HG02943 (cell line): ENCODE results near the gene HDAC4.
"Not testable (repeated sequence)": the region's sequence is repeated elsewhere in the genome, so short reads cannot be mapped to it uniquely, and the experiment has no call there.

Experiments used
- ATAC-seq: cut with Tn5 transposase; IDR thresholded peaks from one replicate; pipeline ENCODE4 v1.9.1; 2021; ENCODE audit warnings: mild to moderate bottlenecking, low read depth, moderate library complexity; ENCODE audit not compliant: unreplicated experiment

Gene HDAC4

DNA sequence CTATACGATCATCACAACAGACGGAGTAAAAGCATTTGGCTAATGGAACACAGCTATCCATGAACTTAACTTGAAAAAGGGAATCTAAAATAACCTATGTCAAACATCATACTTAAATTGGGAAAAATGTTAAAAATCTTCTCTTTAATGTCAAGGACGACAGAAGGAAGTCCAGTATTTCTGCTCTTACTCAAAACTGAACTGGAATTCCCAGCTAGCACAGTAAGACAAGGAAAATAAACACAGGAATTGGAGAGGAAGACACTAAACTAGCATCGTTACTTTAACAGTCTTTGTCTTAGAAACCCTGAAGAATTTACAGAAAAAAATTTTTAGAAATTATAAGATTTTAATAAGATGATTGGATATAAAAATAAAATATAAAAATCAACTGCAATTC, 112.6 kb downstream of the HDAC4 start:
- no peak for ATAC-seq

DNA sequence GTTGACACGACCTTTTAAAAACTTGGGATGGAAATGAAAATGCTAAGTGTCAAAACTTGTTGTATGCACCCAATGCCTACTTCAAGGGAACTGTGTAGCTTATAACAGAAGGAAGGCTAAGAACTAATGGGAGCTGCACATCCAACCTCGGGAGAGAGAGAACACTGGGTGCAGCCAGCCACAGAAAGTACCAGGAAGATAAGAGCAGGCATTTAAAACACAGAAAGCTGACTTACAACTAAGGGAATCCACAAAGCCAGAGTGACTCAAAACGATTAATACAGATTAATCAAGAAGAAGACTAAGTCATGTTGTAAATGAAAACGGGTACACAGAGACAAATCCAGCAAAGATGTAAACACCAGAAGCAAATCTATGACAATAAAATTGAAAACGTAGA, 113.4 kb downstream of the HDAC4 start:
- no peak for ATAC-seq

DNA sequence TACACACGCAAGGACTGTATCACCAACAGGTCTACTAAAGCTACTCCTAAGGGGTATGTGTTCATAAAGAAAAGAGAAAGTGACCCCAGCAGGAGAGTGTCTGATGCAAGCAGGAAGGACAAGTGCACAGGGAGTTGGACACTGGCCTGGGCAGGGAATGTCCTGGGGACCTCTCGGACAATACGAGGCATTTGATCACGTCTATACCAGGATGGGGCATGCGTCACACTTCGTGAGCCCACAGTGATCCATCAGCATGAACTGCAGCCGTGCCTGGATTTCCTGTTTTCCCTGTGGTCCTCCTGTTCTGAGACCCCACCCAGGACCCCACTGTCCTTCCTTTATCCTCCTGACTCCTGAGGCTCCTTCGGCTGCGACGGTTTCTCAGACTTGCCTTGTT, 113.9 kb downstream of the HDAC4 start:
- ATAC-seq: no peak

DNA sequence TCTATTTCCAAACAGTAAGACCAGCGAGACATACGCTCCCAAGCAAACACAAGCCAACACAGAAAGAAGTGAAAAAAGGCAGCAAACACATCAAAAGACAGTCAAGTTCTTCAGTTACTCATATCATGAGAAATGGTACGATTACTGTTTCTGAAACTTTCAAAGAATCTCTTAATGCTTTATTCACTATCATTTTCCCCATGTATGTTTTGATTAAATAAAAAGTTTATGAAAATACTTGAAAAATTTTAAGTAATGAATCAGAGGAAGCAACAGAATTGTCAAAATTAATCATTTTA, 114.9 kb downstream of the HDAC4 start:
- ATAC-seq: no peak

DNA sequence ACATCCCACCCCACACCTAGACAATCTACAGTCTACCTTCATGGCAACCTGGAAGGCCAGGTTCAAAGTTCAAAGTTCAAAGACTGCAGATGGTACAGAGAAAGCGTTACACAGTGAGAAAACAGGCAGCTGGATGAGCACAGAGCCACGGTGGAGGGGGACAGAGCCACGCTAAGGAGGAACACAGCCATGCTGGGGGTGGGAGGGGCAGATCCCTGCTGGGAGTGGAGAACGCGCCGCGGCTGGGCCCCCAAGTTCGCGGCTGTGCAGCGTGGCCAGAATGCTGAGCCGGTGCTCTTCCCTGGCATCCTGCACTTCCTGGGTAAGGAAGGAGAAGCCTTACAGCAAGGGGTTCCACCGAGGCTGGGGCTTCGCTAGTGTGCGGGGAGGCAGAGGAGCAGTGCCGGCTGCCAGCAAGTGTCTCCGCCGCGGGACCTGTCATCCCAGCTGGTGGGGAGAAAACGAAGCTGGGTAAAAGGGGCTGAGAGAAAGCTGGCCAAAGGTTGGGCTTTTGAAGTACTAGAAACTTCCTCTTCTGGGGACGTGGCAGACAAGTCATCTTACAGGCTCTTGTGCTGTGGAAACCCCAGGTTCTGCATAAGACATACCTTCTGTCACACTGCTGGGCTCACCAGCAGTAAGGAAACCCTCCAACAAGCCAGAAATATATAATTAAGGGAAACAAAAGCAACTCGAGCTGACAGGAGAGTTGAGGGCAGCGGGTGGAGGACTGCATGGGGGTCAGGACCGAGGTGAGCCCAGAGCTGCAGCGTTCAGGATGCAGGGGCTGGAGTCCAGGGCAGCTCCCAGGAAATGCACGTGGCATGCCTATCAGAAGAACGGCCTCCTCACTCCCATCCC, 115.5 kb downstream of the HDAC4 start:
- ATAC-seq: no peak

DNA sequence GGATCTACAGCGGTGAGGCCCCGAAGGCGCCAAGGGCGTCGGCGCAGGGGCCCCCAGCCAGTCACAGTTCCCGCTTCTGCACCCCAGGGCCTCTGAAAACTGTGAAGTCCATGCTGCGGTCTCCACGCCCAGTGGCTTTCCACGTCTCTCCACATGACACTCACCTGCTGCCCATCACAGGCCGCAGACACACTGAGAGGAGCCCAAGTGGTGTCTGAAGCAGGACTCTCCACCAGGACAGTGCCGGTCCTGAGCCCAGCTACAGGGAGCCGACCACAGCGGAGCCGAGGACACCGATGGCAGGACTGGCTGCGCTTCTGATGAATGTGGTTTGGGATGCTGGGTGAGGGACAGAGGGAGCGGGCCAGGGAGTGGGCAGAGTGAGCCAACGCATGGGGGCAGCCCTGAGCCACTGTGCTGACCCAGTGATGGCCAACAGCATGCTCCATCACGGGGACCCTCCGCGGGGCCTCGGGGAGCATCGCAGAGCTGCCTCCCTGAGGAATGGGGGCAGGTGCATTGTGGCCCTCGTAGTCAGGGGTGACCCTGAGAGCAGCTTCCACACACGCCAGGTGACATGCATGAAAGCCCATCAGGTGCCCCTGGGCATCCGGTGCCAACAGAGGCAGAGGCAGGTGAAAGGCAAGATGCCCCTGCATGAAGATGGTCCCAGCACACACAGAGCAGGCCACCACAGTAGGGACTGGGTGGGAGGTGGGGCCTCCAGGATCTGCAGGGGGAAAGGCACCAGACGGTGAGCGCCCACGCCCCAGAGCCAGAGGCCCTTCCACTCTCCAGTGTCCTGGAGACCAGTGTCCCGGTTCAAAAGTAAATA, 116.6 kb downstream of the HDAC4 start:
- no peak for ATAC-seq

DNA sequence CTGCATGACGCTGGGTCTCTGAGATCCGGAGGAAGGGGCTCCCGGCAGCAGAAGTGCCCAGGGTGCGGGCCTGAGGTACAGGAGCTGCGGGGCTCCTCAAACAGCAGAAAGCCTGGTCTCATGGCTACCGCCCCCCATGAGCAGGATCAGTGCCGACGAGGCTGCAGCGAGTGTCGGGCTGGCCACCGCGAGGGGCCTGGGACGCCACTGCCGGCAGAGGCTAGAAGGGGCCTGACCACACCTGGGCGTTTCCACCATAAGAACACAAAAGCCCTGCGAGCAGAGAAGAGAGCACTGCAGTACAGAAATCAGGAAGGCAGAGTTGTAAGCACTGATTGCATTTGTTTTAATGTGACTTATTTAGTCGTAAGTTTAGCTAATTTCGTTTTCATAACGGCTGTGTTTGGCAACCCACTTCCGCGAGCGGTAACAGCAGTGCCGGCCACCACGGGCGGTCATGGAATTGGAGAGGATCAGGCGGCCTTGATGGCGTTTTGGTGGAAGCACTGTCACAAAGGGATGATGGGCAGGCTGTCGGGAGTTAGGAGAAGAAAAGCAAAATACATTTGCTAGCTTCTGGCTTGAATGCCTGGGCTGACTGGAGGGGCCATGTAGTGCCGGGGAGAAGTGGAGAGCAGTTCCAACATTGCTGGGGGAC, 117.4 kb downstream of the HDAC4 start:
- ATAC-seq: no peak

DNA sequence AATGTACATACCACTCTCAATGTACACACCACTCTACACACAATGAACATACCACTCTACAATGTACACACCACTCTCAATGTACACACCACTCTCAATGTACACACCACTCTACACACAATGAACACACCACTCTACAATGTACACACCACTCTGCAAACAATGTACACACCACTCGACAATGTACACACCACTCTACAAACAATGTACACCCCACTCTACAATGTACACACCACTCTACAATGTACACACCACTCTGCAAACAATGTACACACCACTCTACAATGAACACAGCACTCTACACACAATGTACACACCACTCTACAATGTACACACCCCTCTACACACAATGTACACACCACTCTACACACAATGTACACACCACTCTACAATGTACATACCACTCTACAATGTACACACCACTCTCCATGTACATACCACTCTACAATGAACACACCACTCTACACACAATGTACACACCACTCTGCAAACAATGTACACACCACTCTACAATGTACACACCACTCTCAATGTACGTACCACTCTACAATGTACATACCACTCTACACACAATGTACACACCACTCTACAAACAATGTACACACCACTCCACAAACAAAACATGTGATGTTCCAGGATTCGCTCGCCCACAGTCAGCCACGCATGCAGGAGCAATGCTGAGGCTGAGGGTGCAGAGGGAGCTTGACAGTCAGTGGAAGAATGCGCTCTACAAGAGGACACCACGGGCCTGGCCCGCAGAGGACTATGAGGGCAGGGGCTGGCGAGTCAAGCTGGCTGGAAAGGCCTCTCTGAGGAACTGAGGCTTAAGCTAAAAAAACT, 118.2 kb downstream of the HDAC4 start:
- ATAC-seq: no peak

DNA sequence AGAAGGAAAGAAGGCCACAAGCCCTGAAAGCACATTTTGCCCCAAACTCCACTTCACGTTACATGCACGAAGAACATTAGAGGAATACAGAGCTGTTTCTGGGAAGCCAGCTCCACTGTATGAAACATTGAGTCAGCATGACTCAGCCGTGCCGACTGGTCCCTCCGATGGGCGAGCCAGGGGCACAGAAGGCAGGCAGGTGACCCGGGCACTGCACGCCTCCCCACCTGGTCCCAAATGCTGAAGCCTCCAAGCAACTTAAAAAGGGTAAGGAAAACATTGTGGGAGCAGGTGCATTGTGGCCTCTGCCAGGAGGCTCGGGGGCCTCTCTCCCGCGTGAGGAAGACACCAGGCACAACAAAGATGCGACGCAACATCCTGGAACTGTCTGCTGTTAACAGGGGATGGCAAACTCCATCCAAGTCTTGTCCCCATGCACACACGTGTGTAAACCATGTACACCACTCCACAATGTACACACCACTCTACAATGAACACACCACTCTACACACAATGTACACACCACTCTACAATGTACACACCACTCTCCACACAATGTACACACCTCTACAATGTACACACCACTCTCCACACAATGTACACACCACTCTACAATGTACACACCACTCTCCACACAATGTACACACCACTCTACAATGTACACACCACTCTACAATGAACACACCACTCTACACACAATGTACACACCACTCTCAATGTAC, 120.4 kb downstream of the HDAC4 start:
- not testable (repeated sequence) for ATAC-seq

DNA sequence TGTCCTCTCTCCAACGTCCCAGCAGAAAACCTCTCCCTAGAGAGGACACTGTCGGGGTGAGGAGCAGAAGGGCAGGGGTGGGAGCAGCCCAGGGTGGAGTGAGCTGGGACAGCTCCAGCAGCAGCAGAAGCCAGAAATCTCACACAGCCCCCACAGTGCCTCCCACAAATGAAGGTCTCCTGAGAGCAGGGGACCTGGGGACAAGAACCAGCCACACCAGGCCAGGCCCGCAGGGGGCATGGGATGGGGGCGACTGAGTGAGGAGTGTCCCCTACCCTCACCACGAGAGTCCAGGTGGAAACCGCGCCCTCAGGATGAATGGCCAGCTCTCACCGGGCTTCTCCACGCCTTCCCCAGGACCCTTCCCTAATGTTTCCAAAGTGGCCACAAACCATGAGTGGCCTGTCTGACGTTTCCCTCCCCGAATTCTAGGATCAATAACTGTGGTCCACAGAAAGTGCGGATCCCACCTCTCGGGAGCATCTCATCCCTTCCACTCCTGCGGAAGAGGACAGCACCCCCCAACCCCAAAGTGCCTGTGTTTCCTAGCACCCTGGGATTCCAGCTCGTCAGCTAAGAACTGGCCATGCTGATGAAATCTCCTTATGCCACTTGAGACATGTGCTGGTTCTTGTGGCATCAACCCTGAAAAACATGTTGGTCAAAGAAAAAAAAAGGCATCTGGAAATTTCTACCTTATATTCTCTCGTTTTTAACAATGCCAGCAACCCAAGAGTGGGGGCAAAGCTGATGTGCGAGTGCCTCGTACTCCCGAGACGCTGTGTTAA, 121.1 kb downstream of the HDAC4 start:
- ATAC-seq: no peak

DNA sequence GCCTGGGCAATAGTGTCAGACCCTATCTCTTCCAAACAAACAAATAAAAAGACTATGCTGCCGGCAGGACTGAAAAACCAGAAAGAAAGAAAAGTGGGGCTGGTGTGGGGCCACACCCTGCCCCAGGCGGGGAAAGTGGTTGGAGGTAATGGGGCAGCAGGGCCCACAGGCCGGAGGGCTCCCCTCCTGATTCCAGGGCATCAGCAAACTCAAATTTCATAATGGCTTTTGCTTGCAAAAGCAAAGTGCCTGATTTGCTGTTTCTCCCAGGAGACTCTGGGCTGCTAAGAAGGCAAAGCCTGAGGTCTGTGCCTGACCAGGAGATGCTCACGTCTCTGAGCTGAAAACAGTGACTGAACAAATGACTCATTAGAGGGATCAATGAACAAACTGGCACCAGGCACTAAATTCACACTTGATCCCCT, 121.9 kb downstream of the HDAC4 start:
- ATAC-seq: no peak

DNA sequence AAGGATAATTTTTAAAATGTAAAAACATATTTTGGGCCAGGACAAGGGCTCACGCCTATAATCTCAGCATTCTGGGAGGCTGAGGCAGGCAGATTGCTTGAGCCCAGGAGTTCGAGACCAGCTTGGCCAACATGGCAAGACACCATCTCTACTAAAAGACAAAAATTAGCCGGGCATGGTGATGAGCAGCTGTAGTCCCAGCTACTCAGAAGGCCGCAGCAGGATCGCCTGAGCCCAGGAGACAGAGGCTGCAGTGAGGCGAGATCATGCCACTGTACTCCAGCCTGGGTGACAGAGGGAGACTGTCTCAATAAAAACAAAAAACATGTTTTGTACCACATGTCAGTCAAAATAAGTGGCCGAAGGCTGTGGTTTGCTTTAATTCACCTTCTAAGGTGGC, 122.5 kb downstream of the HDAC4 start:
- ATAC-seq: no peak

DNA sequence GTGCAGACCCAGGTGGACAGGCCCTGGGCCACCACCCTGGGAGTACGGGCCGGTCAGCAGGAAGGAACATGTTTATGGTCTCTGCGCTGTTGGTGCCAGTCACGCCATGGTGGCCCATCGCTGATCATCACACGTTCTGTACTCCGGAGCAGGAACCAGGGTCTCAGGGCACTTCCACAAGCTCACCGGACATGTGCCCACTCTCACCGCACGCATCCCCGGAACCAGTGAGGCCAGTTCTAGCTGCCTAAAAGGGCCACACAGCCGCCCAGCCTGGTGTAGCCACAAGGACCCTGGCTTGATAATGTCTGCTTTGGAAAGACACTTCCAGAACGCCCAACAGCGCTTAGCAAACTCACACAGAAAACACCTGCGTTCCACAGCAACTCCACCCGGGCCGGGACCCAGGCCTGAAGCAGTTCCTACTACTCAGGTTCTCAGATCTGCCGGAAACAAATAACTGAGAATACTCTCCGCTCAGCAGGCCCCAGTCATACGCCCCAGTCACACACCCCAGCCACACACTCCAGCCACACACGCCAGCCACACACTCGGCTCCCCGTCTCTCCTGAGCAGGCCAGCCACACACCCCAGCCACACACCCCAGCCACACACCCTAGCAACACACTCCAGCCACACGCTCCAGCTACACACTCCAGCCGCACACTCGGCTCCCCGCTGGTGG, 123.3 kb downstream of the HDAC4 start:
- ATAC-seq: no peak

DNA sequence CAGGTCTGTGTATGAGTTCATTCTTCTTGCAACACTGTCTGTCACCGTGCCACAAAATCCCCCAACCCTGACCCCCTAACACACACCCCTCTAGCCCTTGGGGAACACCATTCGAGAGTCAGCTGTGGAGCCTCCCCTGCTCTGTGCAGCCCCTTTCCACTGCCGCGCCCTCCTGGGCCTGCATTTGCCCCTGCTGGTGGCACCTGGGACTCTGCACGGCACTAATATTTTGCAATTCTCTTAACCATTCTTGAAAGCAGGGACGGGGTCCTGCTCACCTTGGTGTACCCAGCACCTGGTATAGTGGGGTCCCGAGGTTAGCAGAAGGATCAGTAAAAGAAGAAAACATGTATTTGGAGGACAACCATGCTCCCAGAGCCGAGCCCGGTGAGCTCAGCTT, 124.0 kb downstream of the HDAC4 start:
- ATAC-seq: no peak

DNA sequence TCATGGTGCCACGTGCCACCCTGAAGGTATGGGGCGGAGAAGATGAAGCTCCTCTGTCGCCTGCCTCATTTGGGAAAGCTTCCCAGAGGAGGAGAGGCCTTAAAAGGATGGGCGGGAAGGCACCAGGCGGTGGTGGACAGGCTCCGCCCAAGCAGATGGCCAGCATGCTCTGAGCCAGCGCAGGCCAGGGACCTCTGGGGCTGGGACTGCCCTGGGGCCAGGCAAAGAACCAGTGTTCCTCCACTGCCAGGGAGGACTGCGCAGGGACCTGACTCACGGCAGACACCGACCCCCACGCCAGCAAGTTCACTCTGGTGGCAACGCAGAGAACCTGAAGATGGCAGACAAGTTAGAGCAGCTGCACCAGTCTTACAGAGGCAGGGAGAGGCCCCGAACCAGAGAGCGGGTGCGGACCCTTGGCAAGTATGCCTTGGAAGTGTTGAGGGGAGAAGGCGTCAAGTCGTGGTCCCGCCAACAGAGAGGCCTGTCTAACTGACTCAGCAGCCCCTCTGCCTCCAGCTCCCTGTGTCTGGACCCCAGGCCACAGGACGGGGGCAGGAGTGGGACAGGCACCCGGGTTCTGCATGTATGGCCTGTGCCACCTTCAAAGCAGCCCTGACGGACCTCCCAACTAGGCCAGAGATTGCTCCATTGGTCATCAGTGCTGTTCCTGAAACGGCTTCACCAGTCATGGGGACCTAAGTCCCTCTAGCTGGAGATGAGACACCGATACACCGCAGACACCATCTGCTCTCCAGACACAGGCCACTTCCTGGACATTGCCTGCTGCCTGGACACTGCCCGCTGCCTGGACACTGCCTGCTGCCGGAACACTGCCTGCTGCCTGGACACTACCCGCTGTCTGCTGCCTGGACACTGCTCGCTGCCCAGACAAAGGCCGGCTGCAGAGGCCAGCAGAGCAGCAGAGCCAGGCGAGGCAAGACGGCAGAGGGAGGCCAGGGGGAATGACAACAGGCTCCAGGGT, 124.7 kb downstream of the HDAC4 start:
- no peak for ATAC-seq

DNA sequence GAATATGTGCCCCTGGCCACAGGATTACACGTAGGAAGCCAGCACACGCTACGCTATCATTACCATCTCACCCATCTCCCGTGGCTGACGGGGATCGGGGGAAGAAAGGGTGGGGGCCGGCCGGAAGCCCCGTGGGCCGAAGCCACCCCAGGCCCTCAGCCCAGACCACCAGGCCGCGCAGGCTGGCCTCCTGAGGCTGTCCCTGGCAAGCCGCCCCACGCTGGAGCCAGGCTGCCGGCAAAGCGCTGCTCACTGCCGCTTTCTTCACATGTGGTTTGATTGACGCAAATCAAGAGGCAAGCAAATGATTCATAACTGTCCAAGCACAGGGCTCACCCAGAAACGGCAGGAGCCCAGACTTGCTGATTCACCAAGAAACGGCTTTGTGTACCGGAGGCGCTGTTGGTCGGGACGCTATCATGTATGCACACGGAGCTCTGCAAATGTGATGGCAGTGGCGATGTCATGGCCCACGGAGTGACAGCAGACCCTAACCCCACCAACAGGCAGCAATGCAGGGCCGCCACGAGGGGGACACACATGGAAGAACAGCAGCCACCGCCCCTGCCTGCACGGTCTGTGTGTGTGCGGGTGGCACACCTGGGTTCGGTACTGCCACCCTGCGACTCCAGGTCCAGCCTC, 125.7 kb downstream of the HDAC4 start:
- ATAC-seq: peak; percentile 64
